HCT116 (cell line): ENCODE measurements around the gene VASH1. TPM values are rescaled to one million over a fixed set of nuclear protein-coding genes. Genes with fewer than 3 reads are reported as not detected.

Experiments used
- ATAC-seq: fragments of 200-7000 bp; cut with Tn5 transposase; 2 replicates; pipeline ENCODE4 v1.9.1; 2020; ENCODE audit warnings: mild to moderate bottlenecking, moderate library complexity
- BruUV-seq: library from RNA; stranded (reverse); fragments of 400-500 nt; replicated peaks from 2 replicates; lab custom pipeline; 2021; lab: Mats Ljungman, UMichigan
- CTCF ChIA-PET: fragments of 300-600 bp; sonication (Branson Sonifier 250); formaldehyde crosslinking; loops from one replicate; lab custom pipeline; 2021; ENCODE audit warnings: antibody characterized with exemption; lab: Charles Lee
- POLR2A ChIA-PET: fragments of 300-600, 350-600 bp; sonication (Branson Sonifier 250); formaldehyde crosslinking; loops from one replicate; lab custom pipeline; 2021; ENCODE audit warnings: antibody characterized with exemption; lab: Charles Lee
- RAD21 ChIA-PET, 2 experiments: fragments of 300-600 bp; sonication (Branson Sonifier 250); formaldehyde crosslinking; loops; one replicate each; lab custom pipeline; 2023; ENCODE audit warnings: low total read pairs in 2 of 2; ENCODE audit not compliant: uncharacterized antibody in 2 of 2, unreplicated experiment in 2 of 2, low non-redundant PET in 1 of 2; lab: Charles Lee
- DNase-seq: peaks from one replicate; pipeline ENCODE4 v3.0.0-alpha.2; 2010; ENCODE audit warnings: low read depth, low spot score
- H2AFZ ChIP-seq: fragments of 200-600 bp; shearing (Covaris generic), sonication (generic); 2 replicates; pipeline ENCODE4 v1.6.1; 2017; ENCODE audit warnings: low read depth, mixed run types, mixed read lengths, antibody characterized with exemption, low read length; ENCODE audit not compliant: poor library complexity, severe bottlenecking
- H3K27ac ChIP-seq: 2 replicates; pipeline ENCODE4 v1.5.1; 2012; ENCODE audit warnings: low read depth, low read length
- H3K27me3 ChIP-seq: fragments of 200-600 bp; sonication (generic); 2 replicates; pipeline ENCODE4 v1.6.1; 2016; ENCODE audit warnings: mixed run types, low read length, mixed read lengths; ENCODE audit not compliant: insufficient read depth
- H3K36me3 ChIP-seq, 2 experiments: fragments of 200-500 bp in 1 of 2; fragments of 200-600 bp in 1 of 2; sonication (Bioruptor generic) in 1 of 2; sonication (generic) in 1 of 2; 2 replicates each; pipeline versions ENCODE4 v1.5.1 to v1.6.1; 2014 to 2016; ENCODE audit warnings: low read length in 2 of 2, inconsistent platforms in 1 of 2, mixed read lengths in 1 of 2, mixed run types in 1 of 2; ENCODE audit not compliant: insufficient read depth in 2 of 2, control insufficient read depth in 1 of 2
- H3K4me1 ChIP-seq, 2 experiments: fragments of 200-600 bp in 1 of 2; sonication (generic) in 1 of 2; 2 replicates each; pipeline versions ENCODE4 v1.5.1 to v1.6.1; 2012 to 2017; ENCODE audit warnings: low read length in 2 of 2, inconsistent platforms in 1 of 2, mild to moderate bottlenecking in 1 of 2, mixed read lengths in 1 of 2, mixed run types in 1 of 2, moderate library complexity in 1 of 2; ENCODE audit not compliant: insufficient read depth in 2 of 2, control insufficient read depth in 1 of 2
- H3K4me2 ChIP-seq: fragments of 200-600 bp; sonication (generic); 2 replicates; pipeline ENCODE4 v1.6.1; 2017; ENCODE audit warnings: mixed run types, low read length, mixed read lengths
- H3K4me3 ChIP-seq, 2 experiments: fragments of 200-600 bp in 1 of 2; sonication (generic) in 1 of 2; replicated peaks in 1 of 2; 2 replicates each; pipeline ENCODE4 v1.5.1; 2011 to 2016; ENCODE audit warnings: low read length in 2 of 2, control low read depth in 1 of 2, low read depth in 1 of 2, mild to moderate bottlenecking in 1 of 2, mixed read lengths in 1 of 2, mixed run types in 1 of 2
- H3K79me2 ChIP-seq: fragments of 200-600 bp; sonication (generic); 2 replicates; pipeline ENCODE4 v1.6.1; 2017; ENCODE audit warnings: mild to moderate bottlenecking, mixed run types, low read length, moderate library complexity, mixed read lengths; ENCODE audit not compliant: insufficient read depth
- H3K9ac ChIP-seq: fragments of 200-600 bp; sonication (generic); 2 replicates; pipeline ENCODE4 v1.6.1; 2016; ENCODE audit warnings: low read length, mixed read lengths
- H3K9me2 ChIP-seq: fragments of 200-600 bp; sonication (generic), shearing (Covaris generic); 2 replicates; pipeline ENCODE4 v1.6.1; 2017; ENCODE audit warnings: mixed run types, mild to moderate bottlenecking, moderate library complexity; ENCODE audit not compliant: insufficient read depth
- H3K9me3 ChIP-seq, 2 experiments: fragments of 200-500 bp in 1 of 2; fragments of 200-600 bp in 1 of 2; sonication (Bioruptor generic) in 1 of 2; sonication (generic) in 1 of 2; 2 replicates each; pipeline ENCODE4 v1.6.1; 2014 to 2017; ENCODE audit warnings: low read length in 2 of 2, mixed read lengths in 2 of 2, inconsistent platforms in 1 of 2, low read depth in 1 of 2, mild to moderate bottlenecking in 1 of 2, mixed run types in 1 of 2, moderate library complexity in 1 of 2; ENCODE audit not compliant: control insufficient read depth in 1 of 2, insufficient read depth in 1 of 2
- H4K20me1 ChIP-seq: fragments of 200-600 bp; sonication (generic), shearing (Covaris generic); 2 replicates; pipeline ENCODE4 v1.6.1; 2017; ENCODE audit warnings: mixed run types, mild to moderate bottlenecking, moderate library complexity; ENCODE audit not compliant: insufficient read depth
- CBX3 ChIP-seq: IDR thresholded peaks from 2 replicates; pipeline ENCODE4 v1.6.1; 2012; ENCODE audit warnings: low read depth
- EGR1 ChIP-seq: IDR thresholded peaks from 2 replicates; pipeline ENCODE4 v1.6.1; 2012; ENCODE audit warnings: low read depth
- ELF1 ChIP-seq: IDR thresholded peaks from 2 replicates; pipeline ENCODE4 v1.6.1; 2012; ENCODE audit warnings: low read depth, borderline replicate concordance
- EZH2 ChIP-seq: fragments of 200-600 bp; sonication (generic); IDR thresholded peaks from 2 replicates; pipeline ENCODE4 v1.6.1; 2017; ENCODE audit warnings: antibody characterized with exemption, mixed run types
- POLR2AphosphoS5 ChIP-seq: IDR thresholded peaks from 2 replicates; pipeline ENCODE4 v1.6.1; 2011; ENCODE audit warnings: mild to moderate bottlenecking, low read depth, low read length, moderate library complexity
- RAD21 ChIP-seq: IDR thresholded peaks from 2 replicates; pipeline ENCODE4 v1.6.1; 2012; ENCODE audit warnings: low read depth, mild to moderate bottlenecking
- SIN3A ChIP-seq: IDR thresholded peaks from 2 replicates; pipeline ENCODE4 v1.6.1; 2012; ENCODE audit warnings: low read depth
- SRF ChIP-seq: IDR thresholded peaks from 2 replicates; pipeline ENCODE4 v1.6.1; 2012; ENCODE audit warnings: low read depth
- YY1 ChIP-seq: IDR thresholded peaks from 2 replicates; pipeline ENCODE4 v1.6.1; 2011; ENCODE audit warnings: low read length, low read depth, moderate library complexity, mild to moderate bottlenecking; ENCODE audit not compliant: insufficient replicate concordance; ENCODE audit errors: extremely low read depth
- ZNF274 ChIP-seq: fragments of 200-500 bp; sonication (Bioruptor generic); IDR thresholded peaks from 2 replicates; pipeline ENCODE4 v1.6.1; 2014; ENCODE audit warnings: mild to moderate bottlenecking, low read depth, low read length, inconsistent platforms
- intact Hi-C: fragments of 100-400 bp; cut with micrococcal nuclease; formaldehyde crosslinking; loops from 2 replicates; pipeline ENCODE4 v1.10.0; 2022
- total RNA-seq: library from RNA; stranded (reverse); gene quantifications from one replicate; pipeline ENCODE4 v1.2.1, GENCODE V29; 2021; ENCODE audit not compliant: unreplicated experiment
- TF ChIP-seq, protein P1 (sequence below): IDR thresholded peaks from 2 replicates; pipeline ENCODE4 v1.6.1; 2012
- TF ChIP-seq, protein P2 (sequence below): IDR thresholded peaks from 2 replicates; pipeline ENCODE4 v1.6.1; 2011; ENCODE audit warnings: mild to moderate bottlenecking, low read length, moderate library complexity; ENCODE audit not compliant: insufficient replicate concordance; ENCODE audit errors: extremely low read depth
- TF ChIP-seq, protein P3 (sequence below), 3 experiments: fragments of 200-600 bp in 1 of 3; sonication (generic) in 1 of 3; IDR thresholded peaks in 2 of 3; conservative IDR thresholded peaks in 1 of 3; 2 replicates each; pipeline ENCODE4 v1.5.1; 2012 to 2017; ENCODE audit warnings: low read depth in 2 of 3, low read length in 2 of 3, antibody characterized with exemption in 1 of 3, borderline replicate concordance in 1 of 3, control low read depth in 1 of 3, mild to moderate bottlenecking in 1 of 3, mixed read lengths in 1 of 3, mixed run types in 1 of 3, moderate library complexity in 1 of 3; ENCODE audit not compliant: insufficient read depth in 1 of 3

VASH1 gene
- total RNA-seq, 1 experiment from 2014 or later, result 13.3 TPM

DNA sequence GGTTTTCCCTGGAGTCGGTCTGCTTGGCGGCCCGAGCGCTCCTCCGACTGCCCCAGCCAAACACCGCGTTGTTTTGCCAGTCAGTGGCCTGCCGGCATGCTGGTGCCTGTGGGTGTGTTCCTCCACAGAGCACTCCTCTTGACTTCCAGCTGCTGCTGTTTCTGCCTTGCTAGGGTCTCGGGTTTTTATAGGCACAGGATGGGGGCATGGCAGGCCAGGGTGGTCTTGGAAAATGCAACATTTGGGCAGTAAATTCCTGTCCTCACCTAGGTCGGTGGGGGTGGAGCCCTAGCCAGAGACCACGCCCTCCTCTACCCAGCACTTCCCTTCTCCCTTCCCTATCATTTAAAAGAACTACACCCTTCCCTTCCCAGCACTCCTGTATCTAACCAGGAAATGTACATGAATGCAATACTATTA lies 34.7 kb upstream of the VASH1 start:
- Histone ChIP-seq H3K4me2 (no peak overlapping the region), H3K36me3 (no peaks in the 10 kb centered on the region), H3K27ac (no peak overlapping the region), H2AFZ (no peak overlapping the region), H3K27me3 (0 out of 2 replicates have a peak, but pooled peaks cover 4% of the 10 kb centered on the region), H3K4me1 (no peaks in the 10 kb centered on the region), H3K79me2 (no peaks in the 10 kb centered on the region), H3K9ac (no peak overlapping the region), H3K9me2 (no peaks in the 10 kb centered on the region), H4K20me1 (no peaks in the 10 kb centered on the region), H3K9me3 (no peaks in the 10 kb centered on the region), H3K4me3 (no peak overlapping the region)
- CTCF ChIA-PET, result no interaction called here
- intact Hi-C loops, result no loop called here
- RAD21 ChIA-PET, result no interaction called here
- DNase-seq, result no peak
- POLR2A ChIA-PET, result no interaction called here
- no TSS peak for BruUV-seq
- ATAC-seq, result no peak
- TF ChIP-seq, protein P1, sequence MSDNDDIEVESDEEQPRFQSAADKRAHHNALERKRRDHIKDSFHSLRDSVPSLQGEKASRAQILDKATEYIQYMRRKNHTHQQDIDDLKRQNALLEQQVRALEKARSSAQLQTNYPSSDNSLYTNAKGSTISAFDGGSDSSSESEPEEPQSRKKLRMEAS, result no peak
- TF ChIP-seq EZH2 (no peak), SRF (no peak)

DNA sequence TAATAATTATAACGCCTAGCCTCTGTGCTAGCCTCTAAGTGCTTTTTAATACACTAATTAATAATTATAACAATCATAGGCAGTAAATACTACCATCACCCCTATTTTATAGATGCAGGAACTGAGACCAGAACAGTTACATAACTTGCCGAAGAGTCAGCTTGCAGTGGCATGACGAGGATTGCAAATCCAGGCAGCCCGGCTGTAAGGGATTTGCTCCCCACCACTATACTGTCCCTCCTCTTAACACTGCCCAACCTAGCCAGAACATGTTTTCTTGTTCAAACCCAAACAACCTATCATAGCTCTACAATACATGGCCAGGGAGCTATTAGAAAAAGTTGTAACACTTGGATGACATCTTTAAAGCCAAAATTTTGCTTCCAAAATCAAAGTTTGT lies 33.9 kb upstream of the VASH1 start:
- H2AFZ ChIP-seq, result no peak overlapping the region
- H3K4me2 ChIP-seq, result no peak overlapping the region
- no peak for DNase-seq
- POLR2A ChIA-PET, result no interaction called here
- H3K9ac ChIP-seq, result no peak overlapping the region
- intact Hi-C loops, result no loop called here
- no peaks in the 10 kb centered on the region for H3K36me3 ChIP-seq
- no peaks in the 10 kb centered on the region for H3K4me1 ChIP-seq
- H3K79me2 ChIP-seq, result no peaks in the 10 kb centered on the region
- no peaks in the 10 kb centered on the region for H3K9me3 ChIP-seq
- ATAC-seq, result no peak
- H4K20me1 ChIP-seq, result no peaks in the 10 kb centered on the region
- 0 out of 2 replicates have a peak, but pooled peaks cover 4% of the 10 kb centered on the region for H3K27me3 ChIP-seq
- no TSS peak for BruUV-seq
- no peak overlapping the region for H3K4me3 ChIP-seq
- H3K27ac ChIP-seq, result no peak overlapping the region
- no peaks in the 10 kb centered on the region for H3K9me2 ChIP-seq
- RAD21 ChIA-PET, result no interaction called here
- CTCF ChIA-PET, result no interaction called here
- TF ChIP-seq RAD21 (no peak), EGR1 (no peak), CBX3 (no peak), SIN3A (no peak), POLR2AphosphoS5 (no peak), ELF1 (no peak), YY1 (no peak), ZNF274 (no peak)
- TF ChIP-seq, protein P2, sequence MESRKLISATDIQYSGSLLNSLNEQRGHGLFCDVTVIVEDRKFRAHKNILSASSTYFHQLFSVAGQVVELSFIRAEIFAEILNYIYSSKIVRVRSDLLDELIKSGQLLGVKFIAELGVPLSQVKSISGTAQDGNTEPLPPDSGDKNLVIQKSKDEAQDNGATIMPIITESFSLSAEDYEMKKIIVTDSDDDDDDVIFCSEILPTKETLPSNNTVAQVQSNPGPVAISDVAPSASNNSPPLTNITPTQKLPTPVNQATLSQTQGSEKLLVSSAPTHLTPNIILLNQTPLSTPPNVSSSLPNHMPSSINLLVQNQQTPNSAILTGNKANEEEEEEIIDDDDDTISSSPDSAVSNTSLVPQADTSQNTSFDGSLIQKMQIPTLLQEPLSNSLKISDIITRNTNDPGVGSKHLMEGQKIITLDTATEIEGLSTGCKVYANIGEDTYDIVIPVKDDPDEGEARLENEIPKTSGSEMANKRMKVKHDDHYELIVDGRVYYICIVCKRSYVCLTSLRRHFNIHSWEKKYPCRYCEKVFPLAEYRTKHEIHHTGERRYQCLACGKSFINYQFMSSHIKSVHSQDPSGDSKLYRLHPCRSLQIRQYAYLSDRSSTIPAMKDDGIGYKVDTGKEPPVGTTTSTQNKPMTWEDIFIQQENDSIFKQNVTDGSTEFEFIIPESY, result no peak
- TF ChIP-seq, protein P3, sequence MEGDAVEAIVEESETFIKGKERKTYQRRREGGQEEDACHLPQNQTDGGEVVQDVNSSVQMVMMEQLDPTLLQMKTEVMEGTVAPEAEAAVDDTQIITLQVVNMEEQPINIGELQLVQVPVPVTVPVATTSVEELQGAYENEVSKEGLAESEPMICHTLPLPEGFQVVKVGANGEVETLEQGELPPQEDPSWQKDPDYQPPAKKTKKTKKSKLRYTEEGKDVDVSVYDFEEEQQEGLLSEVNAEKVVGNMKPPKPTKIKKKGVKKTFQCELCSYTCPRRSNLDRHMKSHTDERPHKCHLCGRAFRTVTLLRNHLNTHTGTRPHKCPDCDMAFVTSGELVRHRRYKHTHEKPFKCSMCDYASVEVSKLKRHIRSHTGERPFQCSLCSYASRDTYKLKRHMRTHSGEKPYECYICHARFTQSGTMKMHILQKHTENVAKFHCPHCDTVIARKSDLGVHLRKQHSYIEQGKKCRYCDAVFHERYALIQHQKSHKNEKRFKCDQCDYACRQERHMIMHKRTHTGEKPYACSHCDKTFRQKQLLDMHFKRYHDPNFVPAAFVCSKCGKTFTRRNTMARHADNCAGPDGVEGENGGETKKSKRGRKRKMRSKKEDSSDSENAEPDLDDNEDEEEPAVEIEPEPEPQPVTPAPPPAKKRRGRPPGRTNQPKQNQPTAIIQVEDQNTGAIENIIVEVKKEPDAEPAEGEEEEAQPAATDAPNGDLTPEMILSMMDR (IDR thresholded peaks at IDR 0.05 in 2 of 3, conservative IDR thresholded peaks at IDR 0.05 in 1 of 3; ENCODE audit: borderline replicate concordance in 1 of 3, insufficient read depth in 1 of 3, low read depth in 2 of 3, low read length in 2 of 3), result no peak
